Activated naive CD8-positive, alpha-beta T cell treated with anti-CD3 and anti-CD28 coated beads, Interleukin-2, amount 50 U/mL, for 16 hours (primary cell): ENCODE measurements around the gene AADACL4.
"Not testable (repeated sequence)": the region's sequence is repeated elsewhere in the genome, so short reads cannot be mapped to it uniquely, and the experiment has no call there.

ENCODE experiments used
- DNase-seq: peaks from one replicate; pipeline ENCODE4 v3.0.0-alpha.2; 2020; ENCODE audit warnings: low read depth, low spot score

AADACL4 gene

GRCh38 chr1:12657885-12658512 is 14.1 kb downstream of the AADACL4 start:
- DNase-seq: not testable (repeated sequence)

GRCh38 chr1:12658531-12659453 is 14.9 kb downstream of the AADACL4 start:
- peak; percentile 54 for DNase-seq

- no peak for DNase-seq
Measured at GRCh38 chr1:12661606-12662219, 17.8 kb downstream of the AADACL4 start.

DNA sequence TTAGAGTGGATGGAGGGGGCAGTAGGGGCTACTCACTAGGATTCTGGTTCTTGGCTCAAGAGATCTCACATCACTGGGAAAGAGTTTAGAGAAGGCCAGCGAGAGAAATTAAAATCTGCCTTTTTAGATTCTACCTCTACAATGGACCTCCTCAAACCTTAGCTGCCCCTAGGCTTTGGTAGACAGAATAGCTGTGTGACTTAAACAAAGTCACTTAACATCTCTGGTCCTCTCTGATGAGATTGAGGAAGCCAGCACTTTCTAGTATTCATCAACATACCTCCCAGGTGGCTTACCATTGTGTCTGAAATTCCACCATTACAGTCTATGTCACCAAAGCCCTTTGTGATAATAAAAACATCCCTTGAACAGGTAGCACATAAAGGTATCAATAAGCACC is 18.7 kb downstream of the AADACL4 start:
- no peak for DNase-seq

DNA sequence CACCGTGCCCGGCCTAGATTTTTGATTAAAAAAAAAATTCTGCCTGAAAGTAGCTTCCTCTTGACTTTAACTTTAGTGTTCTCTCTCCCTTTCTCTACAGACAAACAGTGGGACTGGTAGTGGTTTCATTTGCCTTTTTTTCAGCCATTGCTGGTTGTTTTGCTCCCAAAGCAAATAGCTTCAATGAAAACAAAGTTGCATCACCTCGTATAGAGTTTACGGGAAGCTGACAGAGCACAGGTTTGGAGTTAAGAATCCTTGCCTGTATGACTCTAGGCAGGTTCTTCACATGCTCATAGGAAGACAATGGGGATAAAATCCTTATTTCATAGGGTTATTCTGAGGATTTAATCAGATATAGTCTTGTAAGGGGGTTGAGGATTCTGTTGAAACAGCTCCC is 21.6 kb downstream of the AADACL4 start:
- no peak for DNase-seq

- no peak for DNase-seq
Measured at GRCh38 chr1:12666141-12666735, 22.4 kb downstream of the AADACL4 start.

DNA sequence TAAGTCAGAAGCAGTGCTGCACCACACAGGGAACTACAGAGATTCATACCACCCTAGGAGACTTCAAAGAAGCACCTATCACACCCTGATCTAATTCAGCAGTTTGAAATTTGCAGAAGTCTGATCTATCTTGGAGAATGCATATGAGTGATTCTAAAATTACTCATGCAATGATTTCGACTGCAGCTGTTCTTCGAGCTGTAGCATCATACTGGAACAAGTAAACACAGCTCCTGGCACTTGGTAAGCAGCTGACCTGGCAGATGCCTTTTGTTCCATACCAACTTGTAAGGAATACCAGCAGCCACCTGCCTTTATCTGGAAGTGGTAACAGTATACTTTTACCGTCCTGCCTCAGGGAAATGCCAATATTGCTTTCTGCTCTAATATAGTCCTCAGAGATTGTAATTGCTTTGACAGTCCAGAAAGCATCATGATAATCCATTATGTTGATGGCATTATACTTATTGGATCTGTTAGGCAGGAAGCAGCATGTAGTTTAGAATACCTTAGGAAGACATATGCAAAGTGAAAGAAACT is 25.7 kb downstream of the AADACL4 start:
- no peak for DNase-seq

GRCh38 chr1:12674358-12674757 is 30.5 kb downstream of the AADACL4 start:
- no peak for DNase-seq

- DNase-seq: not testable (repeated sequence)
Measured at GRCh38 chr1:12676122-12676521, 32.2 kb downstream of the AADACL4 start.

- no peak for DNase-seq
Measured at GRCh38 chr1:12677565-12677964, 33.7 kb downstream of the AADACL4 start.

- DNase-seq: no peak
Measured at GRCh38 chr1:12678350-12678749, 34.5 kb downstream of the AADACL4 start.

DNA sequence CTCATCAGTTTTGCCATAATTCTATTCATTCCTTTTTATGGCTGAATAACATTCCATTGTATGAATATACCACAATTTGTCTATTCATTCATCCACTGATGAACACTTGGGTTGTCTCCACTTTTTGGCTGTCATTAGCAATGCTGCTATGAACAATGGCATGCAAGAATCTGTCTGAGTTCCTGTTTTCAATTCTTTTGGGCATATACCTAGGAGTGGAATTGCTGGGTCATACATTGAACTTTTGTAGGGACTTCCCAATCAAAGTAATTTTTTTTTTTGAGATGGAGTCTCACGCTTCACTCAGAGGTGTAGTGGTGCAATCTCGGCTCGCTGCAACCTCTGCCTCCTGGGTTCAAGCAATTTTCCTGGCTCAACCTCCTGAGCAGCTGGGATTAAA is 34.9 kb downstream of the AADACL4 start:
- no peak for DNase-seq

DNA sequence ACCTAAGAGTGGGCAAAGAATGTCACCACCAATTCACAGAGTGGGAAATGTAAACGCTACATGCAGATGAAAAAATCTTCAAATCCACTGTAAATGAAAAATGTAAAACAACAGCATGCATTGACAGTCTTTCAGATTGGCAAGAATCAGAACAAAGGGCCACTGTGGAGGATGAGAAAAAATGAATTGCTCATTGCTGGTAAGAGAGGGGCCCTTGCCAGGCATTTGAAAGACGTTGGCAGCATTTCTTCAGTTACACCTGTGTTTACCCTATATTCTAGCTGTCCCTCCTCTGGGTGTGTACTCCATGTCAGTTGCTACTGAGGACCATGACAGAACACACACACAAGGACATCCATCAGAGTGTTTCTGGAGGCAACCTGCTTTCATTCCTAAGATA is 46.3 kb downstream of the AADACL4 start:
- DNase-seq: no peak

DNA sequence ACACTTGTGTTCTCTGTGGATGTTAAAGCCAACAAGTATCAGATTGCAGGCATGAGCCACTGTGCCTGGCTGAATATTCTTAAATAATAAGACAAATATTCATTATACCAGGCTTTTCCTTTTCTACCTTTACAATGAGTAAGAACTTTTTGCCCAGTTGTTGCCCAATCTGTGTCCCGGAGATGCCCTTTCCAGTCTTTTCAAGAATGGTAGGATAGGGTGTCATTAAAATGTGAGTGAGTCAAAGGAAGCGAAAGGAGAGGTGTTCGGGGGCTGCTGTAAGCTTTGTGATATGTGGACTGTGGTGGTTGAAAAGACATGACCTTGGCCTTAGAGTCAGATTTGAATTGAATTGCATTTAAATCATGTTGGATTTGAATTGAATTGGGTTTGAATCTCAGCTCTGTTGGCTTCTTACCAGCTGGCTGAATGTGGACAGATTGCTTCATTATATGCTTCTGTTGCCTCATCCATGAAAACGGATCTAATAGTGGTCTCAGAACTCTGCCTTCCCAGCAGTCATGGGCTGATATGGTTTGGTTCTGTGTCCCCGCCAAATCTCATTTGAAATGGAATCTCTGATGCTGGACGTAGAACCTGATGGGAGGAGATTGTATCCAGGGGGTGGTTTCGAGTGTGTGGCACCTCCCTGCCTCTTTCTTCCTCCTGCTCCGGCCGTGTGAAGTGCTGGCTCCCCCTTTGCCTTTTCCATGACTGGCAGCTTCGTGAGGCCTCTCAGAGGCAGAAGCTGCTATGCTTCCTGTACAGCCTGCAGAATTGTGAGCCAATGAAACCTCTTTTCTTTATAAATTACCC is 49.3 kb downstream of the AADACL4 start:
- no peak for DNase-seq

DNA sequence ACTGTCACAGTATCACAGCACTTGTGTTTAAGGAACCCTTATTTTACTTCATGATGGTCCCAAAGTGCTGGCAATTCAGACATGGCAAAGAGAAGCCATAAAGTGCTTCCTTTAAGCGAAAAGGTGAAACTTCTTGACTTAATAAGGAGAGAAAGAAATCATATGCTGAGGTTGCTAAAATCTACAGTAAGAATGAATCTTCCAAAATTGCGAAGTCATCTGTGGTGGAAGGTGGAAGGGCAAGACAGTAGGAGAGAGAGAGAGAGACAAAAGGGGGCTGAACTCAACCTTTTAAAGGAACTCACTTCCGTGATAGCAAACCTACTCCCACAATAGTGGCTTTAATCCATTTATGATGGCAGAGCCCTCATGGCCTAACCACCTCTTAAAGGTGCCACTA is 52.8 kb downstream of the AADACL4 start:
- DNase-seq: no peak

DNA sequence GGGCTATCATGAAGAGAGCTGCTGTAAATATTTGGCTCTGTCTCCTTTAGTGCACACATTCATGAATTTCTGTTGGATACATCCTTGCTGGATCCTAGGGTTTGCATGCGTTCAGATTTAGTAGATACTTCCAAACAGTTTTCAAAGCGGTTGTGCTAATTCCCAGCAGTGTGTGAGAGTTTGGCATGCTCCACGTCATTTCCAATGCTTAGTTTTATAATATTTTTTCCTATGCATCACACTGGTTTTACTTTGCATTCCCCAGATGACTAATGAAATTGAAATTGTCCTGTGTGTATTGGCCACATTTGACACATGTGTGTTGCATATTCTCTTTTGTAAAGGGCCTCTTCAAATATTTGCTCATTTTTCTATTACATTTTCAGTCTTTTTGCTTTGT is 53.5 kb downstream of the AADACL4 start:
- DNase-seq: no peak

DNA sequence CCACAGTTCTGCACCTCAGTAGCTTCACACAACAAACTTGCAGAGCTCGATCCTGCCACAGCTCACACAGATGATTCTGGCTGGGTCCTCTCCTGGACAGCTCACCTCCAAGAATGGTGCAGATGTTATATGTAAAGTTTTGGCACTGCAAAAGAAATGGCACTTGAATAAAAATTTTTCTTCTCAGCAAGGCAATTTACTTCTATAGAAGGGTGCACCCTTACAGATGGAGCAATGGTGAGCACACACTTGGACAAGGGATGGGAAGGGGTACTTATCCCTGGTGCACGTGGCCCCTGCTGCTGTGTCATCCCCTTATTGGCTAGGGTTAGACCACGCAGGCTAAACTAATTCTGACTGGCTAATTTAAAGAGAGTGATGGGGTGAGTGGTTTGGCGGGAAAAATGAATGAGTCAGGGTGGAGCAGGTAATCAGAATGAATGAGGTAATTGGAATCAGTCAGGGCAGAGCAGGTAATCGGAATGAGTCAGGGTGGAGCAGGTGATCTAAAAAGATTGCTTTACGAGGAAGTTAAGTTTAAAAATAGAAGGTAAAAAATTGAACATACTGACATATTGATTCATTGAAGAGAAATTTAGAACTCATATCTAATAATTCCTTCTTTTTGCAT is 60.1 kb downstream of the AADACL4 start:
- no peak for DNase-seq

- DNase-seq: no peak
Measured at GRCh38 chr1:12706061-12706460, 62.2 kb downstream of the AADACL4 start.

GRCh38 chr1:12708396-12709090 is 64.7 kb downstream of the AADACL4 start:
- DNase-seq: no peak

DNA sequence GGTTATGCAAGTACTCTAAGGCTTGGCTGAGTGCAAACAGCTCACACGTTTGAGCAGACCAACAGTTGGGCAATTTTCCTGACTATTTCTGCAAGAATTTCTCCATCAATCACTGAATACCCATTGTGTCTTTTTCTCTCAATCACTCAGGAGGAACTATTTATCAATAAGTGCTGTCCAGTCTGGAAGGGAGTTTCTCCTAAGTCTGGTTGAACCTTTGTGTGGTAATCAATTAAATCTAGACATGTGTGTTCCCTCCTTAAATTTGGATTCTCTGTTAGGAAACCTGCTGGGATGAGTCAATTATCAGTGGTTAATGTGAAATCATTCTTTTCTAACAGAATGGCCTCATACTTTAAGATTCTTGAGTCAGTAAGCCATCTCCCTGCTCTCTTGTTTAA is 65.2 kb downstream of the AADACL4 start:
- DNase-seq: no peak
